CD4-positive, alpha-beta T cell (primary cell): ENCODE measurements around the gene BABAM2. TPM values are rescaled to one million over a fixed set of nuclear protein-coding genes. Genes with fewer than 3 reads are reported as not detected.

Source experiments
- ATAC-seq: fragments of 200-7000 bp; cut with Tn5 transposase; one replicate; pipeline ENCODE4 v1.10.0; 2022; ENCODE audit warnings: mild to moderate bottlenecking; ENCODE audit not compliant: poor library complexity
- CTCF ChIA-PET: fragments of 350-600 bp; sonication (Branson Sonifier 250); formaldehyde crosslinking; loops from one replicate; lab custom pipeline; 2021; ENCODE audit warnings: antibody characterized with exemption, inconsistent platforms; lab: Charles Lee
- POLR2A ChIA-PET: fragments of 350-600 bp; sonication (Branson Sonifier 250); formaldehyde crosslinking; loops from one replicate; lab custom pipeline; 2021; ENCODE audit warnings: antibody characterized with exemption, inconsistent platforms; lab: Charles Lee
- DNase-seq, 14 experiments: peaks; one replicate each; pipeline ENCODE4 v3.0.0-alpha.2; 2013 to 2020; ENCODE audit warnings: mixed read lengths in 2 of 14
- H3K27ac ChIP-seq, 2 donors: one replicate each; pipeline versions ENCODE4 v1.5.1 to v1.7.0; 2013; ENCODE audit warnings: low read length in 2 of 2, low read depth in 1 of 2, mild to moderate bottlenecking in 1 of 2
- H3K27me3 ChIP-seq, 2 experiments: 1 replicate in 1 of 2; 2 replicates in 1 of 2; pipeline versions ENCODE4 v1.6.1 to v1.7.0; 2013; ENCODE audit warnings: low read length in 2 of 2, control low read depth in 1 of 2, mild to moderate bottlenecking in 1 of 2, moderate library complexity in 1 of 2; ENCODE audit not compliant: insufficient read depth in 2 of 2, control insufficient read depth in 1 of 2
- H3K36me3 ChIP-seq: one replicate; pipeline ENCODE4 v1.6.1; 2013; ENCODE audit warnings: low read length, control low read depth; ENCODE audit not compliant: insufficient read depth
- H3K4me1 ChIP-seq: one replicate; pipeline ENCODE4 v1.6.1; 2013; ENCODE audit warnings: low read length, control low read depth; ENCODE audit not compliant: insufficient read depth
- H3K4me3 ChIP-seq: one replicate; pipeline ENCODE4 v1.5.1; 2013; ENCODE audit warnings: mild to moderate bottlenecking, low read length, moderate library complexity
- H3K9me3 ChIP-seq, 2 experiments: 1 replicate in 1 of 2; 2 replicates in 1 of 2; pipeline versions ENCODE4 v1.6.1 to v1.7.0; 2013; ENCODE audit warnings: low read length in 2 of 2, mild to moderate bottlenecking in 2 of 2, control low read depth in 1 of 2, moderate library complexity in 1 of 2; ENCODE audit not compliant: control insufficient read depth in 1 of 2, insufficient read depth in 1 of 2
- H3K27ac Mint-ChIP-seq: one replicate; pipeline ENCODE4 v1.8.0; 2020; ENCODE audit warnings: mixed read lengths
- H3K27me3 Mint-ChIP-seq: one replicate; pipeline ENCODE4 v1.8.0; 2021; ENCODE audit warnings: mixed read lengths
- H3K36me3 Mint-ChIP-seq: one replicate; pipeline ENCODE4 v1.8.0; 2021; ENCODE audit warnings: low read depth, mixed read lengths
- H3K4me1 Mint-ChIP-seq: one replicate; pipeline ENCODE4 v1.8.0; 2021; ENCODE audit warnings: low read depth, mixed read lengths
- H3K4me3 Mint-ChIP-seq: one replicate; pipeline ENCODE4 v1.8.0; 2020; ENCODE audit warnings: mild to moderate bottlenecking, mixed read lengths
- H3K9me3 Mint-ChIP-seq: one replicate; pipeline ENCODE4 v1.8.0; 2020; ENCODE audit warnings: mixed read lengths
- CTCF ChIP-seq: fragments of 200-600 bp; IDR thresholded peaks from one replicate; pipeline ENCODE4 v1.8.0; 2022; ENCODE audit warnings: antibody characterized with exemption, mild to moderate bottlenecking
- intact Hi-C, 2 experiments: fragments of 100-400 bp; cut with DNase I in 1 of 2; cut with micrococcal nuclease in 1 of 2; formaldehyde crosslinking; loops; one replicate each; pipeline versions ENCODE4 v1.15.1 to v1.9.0; 2023 to 2025; cut with DNase I, micrococcal nuclease
- total RNA-seq, 174 experiments: library from RNA in 2 of 174; stranded (reverse) in 2 of 174; gene quantifications; one replicate each; pipeline ENCODE4 v1.2.3 and lab custom pipeline; 2021 to 2026

The BABAM2 gene
- total RNA-seq, 2 experiments from 2014 or later, result 29.2 to 32.8 TPM

GRCh38 chr2:28271919-28272250, 381.4 kb downstream of the BABAM2 start:
- H3K36me3 ChIP-seq, result no peaks in the 10 kb centered on the region
- DNase-seq (no peak), ATAC-seq (no peak)
- Mint-ChIP-seq H3K36me3 (peaks cover 9% of the 10 kb centered on the region), H3K27ac (no peak overlapping the region), H3K4me3 (no peak overlapping the region), H3K27me3 (no peaks in the 10 kb centered on the region), H3K9me3 (no peaks in the 10 kb centered on the region), H3K4me1 (peaks cover 7% of the 10 kb centered on the region)
- intact Hi-C loops, result no loop called here
- no peak overlapping the region for H3K27ac ChIP-seq
- CTCF ChIA-PET, result no interaction called here
- POLR2A ChIA-PET, result no interaction called here
- no peaks in the 10 kb centered on the region for H3K9me3 ChIP-seq
- no peak overlapping the region for H3K4me3 ChIP-seq
- no peak for TF ChIP-seq CTCF
- no peaks in the 10 kb centered on the region for H3K27me3 ChIP-seq
- H3K4me1 ChIP-seq, result peaks cover 8% of the 10 kb centered on the region

GRCh38 chr2:28273751-28274150, 383.2 kb downstream of the BABAM2 start:
- no peak for ATAC-seq
- no peak overlapping the region for H3K27ac ChIP-seq
- H3K4me3 ChIP-seq, result no peak overlapping the region
- no peak overlapping the region for H3K27ac Mint-ChIP-seq
- no peaks in the 10 kb centered on the region for H3K36me3 ChIP-seq
- peaks cover 9% of the 10 kb centered on the region for H3K36me3 Mint-ChIP-seq
- peaks cover 7% of the 10 kb centered on the region for H3K4me1 Mint-ChIP-seq
- peaks cover 8% of the 10 kb centered on the region for H3K4me1 ChIP-seq
- no peaks in the 10 kb centered on the region for H3K9me3 Mint-ChIP-seq
- CTCF ChIA-PET, result interaction anchor here (1.5 kb wide), 1 partner anchor 293 kb away, joined by 4 read pairs; no protein-coding TSS in a partner anchor
- H3K27me3 Mint-ChIP-seq, result no peaks in the 10 kb centered on the region
- no peak overlapping the region for H3K4me3 Mint-ChIP-seq
- H3K27me3 ChIP-seq, result no peaks in the 10 kb centered on the region
- no peak for TF ChIP-seq CTCF
- intact Hi-C loops, result no loop called here
- H3K9me3 ChIP-seq, result no peaks in the 10 kb centered on the region
- DNase-seq, result peak in 3 of 14 experiments; percentile 22 to 32 (median 32)
- POLR2A ChIA-PET, result interaction anchor here (1.0 kb wide), 1 partner anchor 116 kb away, joined by 3 read pairs; no protein-coding TSS in a partner anchor

GRCh38 chr2:28274911-28275685, 384.6 kb downstream of the BABAM2 start:
- ATAC-seq, result no peak
- no peak for TF ChIP-seq CTCF
- H3K27me3 ChIP-seq, result no peaks in the 10 kb centered on the region
- no peak overlapping the region for H3K4me3 ChIP-seq
- peaks cover 9% of the 10 kb centered on the region for H3K36me3 Mint-ChIP-seq
- no peak overlapping the region for H3K27ac Mint-ChIP-seq
- DNase-seq, result peak in 2 of 14 experiments; percentile 53 to 64
- no peaks in the 10 kb centered on the region for H3K27me3 Mint-ChIP-seq
- H3K9me3 ChIP-seq, result no peaks in the 10 kb centered on the region
- POLR2A ChIA-PET, result no interaction called here
- intact Hi-C loops, result no loop called here
- no peaks in the 10 kb centered on the region for H3K36me3 ChIP-seq
- no peak overlapping the region for H3K4me3 Mint-ChIP-seq
- H3K4me1 ChIP-seq, result peaks cover 8% of the 10 kb centered on the region
- CTCF ChIA-PET, result interaction anchor here (1.2 to 1.5 kb wide), 2 partner anchors 25 to 292 kb away, joined by 3 to 4 read pairs; no protein-coding TSS in a partner anchor
- no peak overlapping the region for H3K27ac ChIP-seq
- no peaks in the 10 kb centered on the region for H3K9me3 Mint-ChIP-seq
- H3K4me1 Mint-ChIP-seq, result peaks cover 7% of the 10 kb centered on the region
